NCI-H345 treated with DMSO at 0.1 percent for 48 hours (cell line): ENCODE data around the gene MADCAM1.

Source experiments
- DNase-seq: peaks from one replicate; lab custom pipeline; 2025; ENCODE audit not compliant: unreplicated experiment; lab: John Stamatoyannopoulos, UW

Gene MADCAM1

DNA sequence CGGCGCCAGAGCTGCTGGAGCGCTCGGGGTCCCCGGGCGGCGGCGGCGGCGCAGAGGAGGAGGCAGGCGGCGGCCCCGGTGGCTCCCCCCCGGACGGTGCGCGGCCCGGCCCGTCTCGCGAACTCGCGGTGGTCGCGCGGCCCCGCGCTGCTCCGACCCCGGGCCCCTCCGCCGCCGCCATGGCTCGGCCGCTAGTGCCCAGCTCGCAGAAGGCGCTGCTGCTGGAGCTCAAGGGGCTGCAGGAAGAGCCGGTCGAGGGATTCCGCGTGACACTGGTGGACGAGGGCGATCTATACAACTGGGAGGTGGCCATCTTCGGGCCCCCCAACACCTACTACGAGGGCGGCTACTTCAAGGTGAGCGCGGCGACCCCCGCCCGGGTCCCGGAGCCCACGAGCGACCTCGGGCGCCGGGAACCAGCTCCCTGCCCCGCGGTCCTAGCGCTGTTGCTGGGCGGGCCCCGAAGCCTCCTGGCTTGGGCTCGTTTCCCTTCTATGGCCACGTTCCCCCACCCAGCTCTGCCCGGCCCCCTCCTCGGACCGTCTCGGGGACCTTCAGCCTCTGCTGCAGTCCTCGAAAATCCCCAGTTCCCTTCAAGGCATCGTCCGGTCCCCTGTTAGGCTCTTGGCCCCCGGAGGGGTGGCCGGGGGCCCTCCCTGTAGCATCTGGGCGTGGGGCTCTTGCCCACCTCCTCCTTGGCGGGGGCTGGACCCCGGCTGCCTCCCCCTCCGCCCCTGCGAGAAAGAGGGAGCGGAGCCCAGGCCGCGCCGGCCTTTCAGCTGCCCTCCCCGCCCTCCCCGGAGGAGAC lies 35.7 kb downstream of the MADCAM1 start, which contains the start of gene CDC34:
Gene CDC34, plus strand, starts transcription at position 8 of the 808 bp plus-strand sequence. Its CDS starts 172 bp downstream, at position 180.
- no peak for DNase-seq

DNA sequence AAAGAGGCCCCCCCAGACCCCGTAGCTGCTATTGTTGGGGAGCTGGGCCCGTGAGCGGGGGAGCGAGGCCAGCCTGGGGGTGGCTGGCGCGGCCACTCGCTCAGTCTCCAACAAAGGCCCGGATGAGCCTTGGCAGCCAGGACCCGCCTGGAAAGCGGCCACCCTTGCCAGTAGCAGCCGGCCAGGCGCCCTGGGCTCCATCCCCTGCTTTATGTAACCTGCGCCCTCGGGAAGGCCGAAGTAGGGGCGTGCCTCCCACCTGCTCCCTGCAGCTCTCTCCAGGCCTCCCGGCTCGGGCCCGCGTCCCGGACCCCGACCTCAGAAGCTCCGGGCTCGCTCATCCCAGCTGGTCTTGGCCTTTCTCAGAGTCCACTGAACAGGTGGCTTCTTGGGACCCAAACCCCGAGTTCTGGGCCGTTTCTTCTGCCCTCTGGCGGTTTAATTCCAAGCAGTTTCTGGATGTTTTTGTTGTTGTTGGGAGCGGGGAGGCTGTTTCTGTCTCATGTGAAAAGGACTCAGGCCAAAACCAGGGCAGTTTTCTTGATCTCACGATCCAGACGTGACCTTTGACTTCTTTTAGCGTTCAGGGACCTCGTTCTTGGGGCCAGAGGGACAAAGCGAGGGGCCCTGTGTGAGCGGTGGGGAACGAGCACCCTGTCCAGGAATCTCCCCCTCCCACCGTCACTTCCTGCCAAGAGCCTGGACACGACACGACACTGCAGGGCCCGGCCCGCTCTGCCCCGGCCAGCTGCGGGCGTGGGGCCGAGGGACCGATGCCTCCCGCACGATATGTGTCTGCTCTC lies 36.5 kb downstream of the MADCAM1 start:
- no peak for DNase-seq

DNA sequence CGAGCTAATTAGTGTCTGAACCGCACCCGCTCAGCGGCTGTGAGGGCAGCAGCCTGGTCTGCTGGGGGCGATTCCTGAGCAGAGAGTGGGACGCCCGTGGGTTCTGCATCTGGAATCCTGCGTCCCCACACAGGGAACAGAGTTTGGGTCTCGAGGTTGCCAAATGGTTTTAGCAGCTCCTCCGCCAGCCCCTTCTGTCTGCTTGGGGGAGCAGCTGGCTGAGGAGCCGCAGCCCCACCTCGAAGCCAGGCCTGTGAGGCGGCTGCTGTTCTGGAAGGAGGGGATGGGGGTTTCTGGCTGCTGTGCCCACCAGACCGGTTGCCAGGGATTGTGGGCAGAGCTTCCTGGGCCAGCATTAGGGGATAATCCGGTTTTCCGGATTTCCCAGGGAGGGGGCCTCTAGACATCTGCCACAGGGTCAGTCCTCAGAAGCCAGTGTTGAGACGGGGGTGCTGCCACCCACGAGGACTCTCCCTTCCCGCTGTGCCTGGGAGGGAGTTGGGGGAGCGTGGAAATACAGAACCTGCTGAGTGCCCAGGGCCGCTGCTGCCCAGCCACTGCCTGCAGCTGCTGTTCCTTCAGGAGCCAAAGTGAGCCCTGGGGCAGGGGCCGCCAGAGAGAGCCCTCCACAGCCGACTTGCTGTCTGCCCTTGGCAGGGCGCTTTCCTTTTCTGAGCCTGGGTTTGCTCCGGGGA lies 37.2 kb downstream of the MADCAM1 start:
- DNase-seq: no peak

DNA sequence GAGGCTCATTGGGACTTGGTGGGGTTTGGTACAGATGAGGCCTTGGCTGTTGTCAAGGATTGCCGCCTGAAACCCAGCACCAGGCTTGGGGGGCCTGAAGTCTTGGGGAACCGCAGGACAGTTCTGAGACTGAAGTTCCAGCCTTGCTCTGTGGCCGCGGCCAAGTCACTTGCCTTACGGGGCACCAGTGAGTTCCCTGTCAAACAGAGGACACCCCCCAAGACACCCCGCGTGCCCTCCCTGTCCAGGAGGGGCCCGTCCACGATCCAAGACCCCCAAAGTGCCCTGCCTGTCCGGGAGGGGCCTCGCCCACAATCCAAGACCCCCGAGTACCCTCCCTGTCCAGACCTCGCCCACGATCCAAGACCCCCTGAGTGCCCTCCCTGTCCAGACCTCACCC lies 37.8 kb downstream of the MADCAM1 start:
- no peak for DNase-seq

DNA sequence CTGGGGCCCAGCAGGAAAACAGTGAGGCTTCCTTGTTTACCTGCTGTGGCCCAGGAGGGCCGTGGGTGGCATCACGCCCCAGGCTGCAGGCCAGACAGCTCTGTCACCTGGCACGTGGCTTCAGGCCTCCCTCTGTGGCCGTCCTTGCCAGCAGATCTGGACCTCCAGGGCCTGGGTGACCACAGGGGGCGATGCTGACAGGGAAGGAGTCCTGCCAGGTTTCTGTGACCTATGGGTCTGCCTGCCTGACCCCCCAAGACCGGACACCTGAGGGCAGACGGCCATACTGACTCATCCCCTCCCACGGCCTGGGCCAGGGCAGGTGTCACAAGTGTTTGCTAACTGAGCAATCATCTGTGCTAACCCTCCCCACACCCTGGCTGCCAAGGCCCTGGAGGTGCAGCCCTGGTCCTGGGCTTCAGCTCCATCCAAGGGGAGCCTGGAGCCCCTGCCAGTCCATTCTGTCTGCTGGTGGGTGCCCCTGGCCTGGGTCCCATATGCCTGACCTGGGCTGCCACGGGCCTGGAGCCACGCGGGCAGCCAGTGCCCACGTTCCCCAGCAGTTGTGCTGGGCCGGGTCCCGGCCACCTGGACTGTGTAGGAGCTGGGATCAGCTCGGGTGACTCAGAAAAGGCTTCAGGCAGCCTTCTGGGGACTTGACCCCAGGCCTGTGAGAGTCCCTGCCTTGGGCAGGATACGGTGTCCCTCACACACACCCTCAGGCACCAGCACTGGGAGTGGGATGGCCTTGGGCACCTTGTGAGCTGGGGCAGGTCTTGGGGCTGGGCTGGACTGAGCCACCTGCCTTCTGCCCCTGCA lies 38.9 kb downstream of the MADCAM1 start:
- DNase-seq: no peak

DNA sequence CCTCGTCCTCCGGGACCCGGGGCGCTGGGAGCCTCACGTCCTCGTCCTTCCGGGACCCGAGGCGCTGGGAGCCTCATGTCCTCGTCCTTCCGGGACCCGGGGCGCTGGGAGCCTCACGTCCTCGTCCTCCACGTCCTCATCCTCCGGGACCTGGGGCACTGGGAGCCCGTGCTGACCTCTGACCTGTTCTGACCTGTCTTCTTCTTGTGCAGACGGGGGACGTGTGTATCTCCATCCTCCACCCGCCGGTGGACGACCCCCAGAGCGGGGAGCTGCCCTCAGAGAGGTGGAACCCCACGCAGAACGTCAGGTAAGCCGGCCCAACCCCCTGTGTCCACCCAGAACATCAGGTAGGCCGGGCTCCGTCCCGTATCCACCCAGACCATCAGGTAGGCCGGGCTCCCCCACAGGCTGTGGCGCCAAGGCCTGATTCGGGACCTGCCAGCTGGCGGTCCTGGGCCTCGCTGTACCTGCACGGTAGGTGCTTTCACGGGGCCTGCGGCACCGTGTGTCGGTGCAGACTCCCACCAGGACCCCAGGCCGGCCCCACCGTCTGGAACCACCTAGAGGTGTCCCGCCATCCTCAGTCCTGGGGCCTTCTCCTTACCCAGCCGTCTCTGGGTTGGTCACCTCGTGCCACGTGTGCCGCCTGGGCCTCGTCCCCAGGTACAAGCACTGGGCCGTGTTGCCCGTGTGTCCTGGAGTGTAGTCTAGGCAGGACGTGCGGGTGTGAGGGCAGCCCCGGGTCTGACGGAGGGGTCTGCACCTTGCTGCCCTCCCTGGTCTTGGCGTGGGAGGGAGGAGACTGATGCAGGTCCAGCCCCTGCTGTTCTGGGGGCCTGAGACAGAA lies 40.0 kb downstream of the MADCAM1 start:
- DNase-seq: no peak

DNA sequence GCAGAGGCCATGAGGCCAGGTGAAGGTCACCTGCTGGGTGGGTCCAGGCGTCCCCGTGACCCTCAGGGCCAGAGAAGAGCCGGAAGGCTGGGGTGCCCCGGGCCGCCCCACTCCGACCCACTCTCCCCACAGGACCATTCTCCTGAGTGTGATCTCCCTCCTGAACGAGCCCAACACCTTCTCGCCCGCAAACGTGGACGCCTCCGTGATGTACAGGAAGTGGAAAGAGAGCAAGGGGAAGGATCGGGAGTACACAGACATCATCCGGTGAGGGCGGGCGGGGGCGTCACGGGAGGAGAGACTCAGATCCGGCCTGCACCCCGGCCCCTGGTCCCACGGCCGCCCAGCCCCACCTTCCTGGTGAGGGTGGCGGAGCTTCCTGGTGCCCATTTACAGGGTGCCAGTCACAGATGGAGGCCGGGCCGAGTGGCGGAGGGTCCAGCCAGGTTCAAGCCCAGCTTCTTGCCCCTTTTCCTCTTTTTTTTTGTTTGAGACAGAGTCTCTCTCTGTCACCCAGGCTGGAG lies 40.7 kb downstream of the MADCAM1 start:
- DNase-seq: no peak

DNA sequence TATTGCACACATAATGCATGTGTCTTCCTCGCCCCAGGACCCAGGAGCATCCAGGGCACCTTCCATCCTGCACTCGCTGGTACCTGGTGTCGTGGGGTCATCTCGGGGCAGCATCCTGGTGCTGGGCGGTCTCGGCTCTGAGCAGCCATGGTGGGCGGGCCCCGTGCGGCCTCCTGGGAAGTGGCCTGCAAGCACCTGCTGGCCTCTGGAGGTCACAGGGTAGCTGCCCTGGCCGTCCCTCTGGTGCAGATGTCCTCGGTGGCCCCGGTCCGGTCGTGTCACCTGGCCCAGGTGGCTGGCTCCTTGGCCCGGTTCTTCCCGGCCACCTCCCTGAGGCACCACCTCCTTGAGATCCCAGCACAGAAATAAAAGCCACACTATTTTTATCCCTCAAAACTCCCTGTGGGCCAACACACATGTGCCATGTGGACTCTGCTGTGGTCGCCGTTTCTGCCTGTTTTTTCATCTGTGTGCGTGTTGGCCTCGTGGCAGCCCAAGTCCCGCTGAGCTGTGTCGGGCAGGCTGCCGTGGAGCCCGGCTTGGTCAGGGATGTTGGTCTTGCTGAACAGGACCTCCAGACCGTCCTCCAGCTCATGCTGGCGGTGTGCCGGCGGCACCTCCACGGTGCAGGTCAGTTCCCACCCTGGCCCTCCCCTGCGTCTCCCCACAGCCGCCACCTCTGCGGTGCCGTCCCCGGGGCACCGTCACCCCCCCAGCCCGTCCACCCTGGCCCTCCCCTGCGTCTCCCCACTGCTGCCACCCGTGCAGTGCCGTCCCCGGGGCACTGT lies 42.5 kb downstream of the MADCAM1 start:
- no peak for DNase-seq

DNA sequence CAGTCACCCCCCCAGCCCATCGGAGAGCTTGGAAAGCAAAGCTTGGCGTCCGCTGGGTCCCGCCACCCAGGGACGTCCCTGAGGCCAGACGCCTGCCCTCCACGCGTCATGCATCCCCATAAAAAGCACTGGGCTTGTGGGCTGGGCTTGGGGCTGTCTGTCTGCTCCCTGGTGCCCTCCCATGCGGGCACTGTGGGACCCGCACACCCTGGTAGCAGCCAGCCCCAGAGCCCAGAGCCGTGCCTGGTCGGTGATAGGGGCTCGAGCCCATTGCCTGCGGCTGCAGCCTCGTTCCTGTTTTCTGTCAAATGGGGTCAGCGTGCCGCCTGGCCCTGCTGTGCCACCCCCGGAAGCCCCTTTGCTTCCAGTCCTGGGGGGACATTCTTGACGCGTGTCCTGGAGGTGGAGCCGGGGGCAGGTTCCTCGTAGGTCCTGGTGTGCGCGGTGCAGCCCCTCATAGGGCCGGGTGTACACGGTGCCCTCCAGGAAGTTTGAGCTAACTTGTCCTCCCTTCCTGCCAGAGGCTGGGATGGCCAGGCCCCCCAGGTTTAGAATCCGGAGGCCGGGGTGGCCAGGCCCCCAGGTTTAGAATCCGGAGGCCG lies 43.2 kb downstream of the MADCAM1 start:
- DNase-seq: no peak

DNA sequence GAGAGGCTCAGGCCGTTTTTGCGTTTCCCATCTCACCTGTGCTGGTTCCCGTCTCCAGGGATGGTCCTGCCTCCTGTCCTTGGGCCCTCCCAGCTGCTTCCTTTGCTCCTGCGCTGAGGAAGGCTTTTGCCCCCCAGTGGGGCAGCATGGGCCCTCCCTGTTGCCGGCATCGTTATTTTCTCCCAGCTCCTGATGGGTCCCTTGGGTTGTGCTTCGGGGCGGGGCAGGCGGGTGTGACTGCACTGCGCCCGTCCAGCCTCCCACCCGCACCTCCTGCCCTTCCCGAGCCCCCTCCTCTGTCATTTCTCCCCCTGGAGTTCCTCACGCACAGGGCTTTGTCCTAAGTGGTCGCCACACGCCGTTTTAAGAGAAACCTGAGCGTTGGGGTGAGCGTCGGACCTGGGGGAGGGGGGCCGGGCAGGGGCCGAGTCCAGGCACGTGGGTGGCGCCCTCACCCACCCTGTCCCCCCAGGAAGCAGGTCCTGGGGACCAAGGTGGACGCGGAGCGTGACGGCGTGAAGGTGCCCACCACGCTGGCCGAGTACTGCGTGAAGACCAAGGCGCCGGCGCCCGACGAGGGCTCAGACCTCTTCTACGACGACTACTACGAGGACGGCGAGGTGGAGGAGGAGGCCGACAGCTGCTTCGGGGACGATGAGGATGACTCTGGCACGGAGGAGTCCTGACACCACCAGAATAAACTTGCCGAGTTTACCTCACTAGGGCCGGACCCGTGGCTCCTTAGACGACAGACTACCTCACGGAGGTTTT lies 44.8 kb downstream of the MADCAM1 start:
- no peak for DNase-seq

DNA sequence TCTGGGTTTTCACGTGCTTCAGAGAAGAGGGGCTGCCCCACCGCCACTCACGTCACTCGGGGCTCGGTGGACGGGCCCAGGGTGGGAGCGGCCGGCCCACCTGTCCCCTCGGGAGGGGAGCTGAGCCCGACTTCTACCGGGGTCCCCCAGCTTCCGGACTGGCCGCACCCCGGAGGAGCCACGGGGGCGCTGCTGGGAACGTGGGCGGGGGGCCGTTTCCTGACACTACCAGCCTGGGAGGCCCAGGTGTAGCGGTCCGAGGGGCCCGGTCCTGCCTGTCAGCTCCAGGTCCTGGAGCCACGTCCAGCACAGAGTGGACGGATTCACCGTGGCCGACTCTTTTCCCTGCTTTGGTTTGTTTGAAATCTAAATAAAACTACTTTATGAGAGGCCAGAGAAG lies 45.4 kb downstream of the MADCAM1 start:
- DNase-seq: no peak

DNA sequence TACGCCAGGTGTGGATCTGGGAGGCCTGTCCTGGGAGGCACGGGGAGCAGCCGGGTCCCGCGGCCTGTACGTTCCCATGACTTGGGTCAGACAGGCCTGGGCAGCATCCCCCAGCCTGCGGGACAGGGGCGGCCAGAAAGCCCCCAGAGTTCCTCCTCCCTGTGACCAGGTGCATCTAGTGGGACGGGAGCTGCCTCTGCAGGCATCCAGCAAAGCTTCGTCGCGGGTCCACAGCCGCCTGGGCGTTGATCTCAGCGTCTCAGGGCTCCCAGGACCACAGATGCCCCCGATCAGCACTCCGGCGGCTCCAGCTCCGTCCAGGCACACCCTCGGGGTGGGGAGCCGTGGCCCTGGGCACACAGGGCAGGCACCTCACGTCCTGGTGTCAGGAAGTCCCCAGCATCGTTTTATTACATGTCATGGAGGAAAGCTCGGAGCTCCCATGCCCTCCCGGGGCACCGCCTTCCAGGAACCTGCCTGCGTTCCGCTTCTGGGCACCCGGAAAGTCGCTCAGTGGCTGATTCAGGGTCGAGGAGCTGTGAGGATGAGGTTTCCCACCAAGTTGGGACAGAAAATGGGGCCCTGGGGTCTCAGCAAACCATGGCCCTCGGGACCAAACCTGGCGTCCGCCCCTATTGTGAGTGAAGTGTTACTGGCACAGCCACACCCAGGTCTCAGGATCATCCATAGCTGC lies 46.0 kb downstream of the MADCAM1 start:
- DNase-seq: no peak

DNA sequence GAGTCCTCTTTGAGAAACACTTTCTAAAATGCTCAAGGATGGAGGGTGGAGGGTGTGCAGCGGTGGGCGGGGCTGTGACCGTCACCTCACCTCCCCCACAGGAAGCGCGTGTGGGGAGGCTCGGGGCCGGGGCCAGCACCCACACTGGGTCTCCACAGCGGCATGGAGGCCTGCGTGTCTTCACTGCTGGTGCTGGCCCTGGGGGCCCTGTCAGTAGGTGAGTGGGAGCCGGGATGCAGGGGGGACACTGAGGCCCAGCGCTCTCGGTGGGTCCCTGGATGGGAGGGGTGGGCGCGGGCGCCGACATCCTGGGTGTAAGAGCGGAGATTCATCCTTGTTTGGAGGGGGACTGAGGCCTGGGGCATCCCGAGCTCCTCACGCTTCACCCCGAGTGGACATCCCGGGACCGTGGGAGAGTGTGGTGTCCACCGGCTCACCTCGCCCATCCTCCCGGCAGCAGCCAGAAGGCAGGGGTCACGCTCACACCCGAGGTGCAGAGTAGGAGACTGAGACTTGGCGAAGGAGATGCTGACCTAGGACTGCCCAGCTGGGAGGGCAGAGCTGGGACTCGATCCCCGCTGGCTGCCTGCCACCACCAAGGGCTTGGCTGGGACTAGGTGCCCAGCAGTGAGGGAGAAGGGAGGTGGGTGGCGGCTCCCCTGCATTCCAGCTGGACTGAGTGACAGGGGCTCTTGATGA lies 47.8 kb downstream of the MADCAM1 start, which contains the start of gene GZMM:
Gene GZMM, plus strand, starts transcription at position 144 of the 699 bp plus-strand sequence. Its CDS starts 19 bp downstream, at position 163.
- DNase-seq: no peak

DNA sequence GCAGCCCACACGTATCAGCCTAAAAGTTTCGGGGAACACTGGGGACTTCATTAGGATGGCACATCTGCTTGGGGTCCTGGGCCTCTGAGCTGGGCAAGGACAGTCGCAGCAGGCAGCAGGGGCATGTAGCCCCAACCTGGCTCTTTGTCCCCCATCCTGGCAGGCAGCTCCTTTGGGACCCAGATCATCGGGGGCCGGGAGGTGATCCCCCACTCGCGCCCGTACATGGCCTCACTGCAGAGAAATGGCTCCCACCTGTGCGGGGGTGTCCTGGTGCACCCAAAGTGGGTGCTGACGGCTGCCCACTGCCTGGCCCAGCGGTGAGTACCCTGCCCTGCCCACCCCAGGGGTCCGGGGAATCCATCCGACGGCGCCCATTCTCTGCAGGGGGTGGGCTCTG lies 50.8 kb downstream of the MADCAM1 start:
- no peak for DNase-seq

DNA sequence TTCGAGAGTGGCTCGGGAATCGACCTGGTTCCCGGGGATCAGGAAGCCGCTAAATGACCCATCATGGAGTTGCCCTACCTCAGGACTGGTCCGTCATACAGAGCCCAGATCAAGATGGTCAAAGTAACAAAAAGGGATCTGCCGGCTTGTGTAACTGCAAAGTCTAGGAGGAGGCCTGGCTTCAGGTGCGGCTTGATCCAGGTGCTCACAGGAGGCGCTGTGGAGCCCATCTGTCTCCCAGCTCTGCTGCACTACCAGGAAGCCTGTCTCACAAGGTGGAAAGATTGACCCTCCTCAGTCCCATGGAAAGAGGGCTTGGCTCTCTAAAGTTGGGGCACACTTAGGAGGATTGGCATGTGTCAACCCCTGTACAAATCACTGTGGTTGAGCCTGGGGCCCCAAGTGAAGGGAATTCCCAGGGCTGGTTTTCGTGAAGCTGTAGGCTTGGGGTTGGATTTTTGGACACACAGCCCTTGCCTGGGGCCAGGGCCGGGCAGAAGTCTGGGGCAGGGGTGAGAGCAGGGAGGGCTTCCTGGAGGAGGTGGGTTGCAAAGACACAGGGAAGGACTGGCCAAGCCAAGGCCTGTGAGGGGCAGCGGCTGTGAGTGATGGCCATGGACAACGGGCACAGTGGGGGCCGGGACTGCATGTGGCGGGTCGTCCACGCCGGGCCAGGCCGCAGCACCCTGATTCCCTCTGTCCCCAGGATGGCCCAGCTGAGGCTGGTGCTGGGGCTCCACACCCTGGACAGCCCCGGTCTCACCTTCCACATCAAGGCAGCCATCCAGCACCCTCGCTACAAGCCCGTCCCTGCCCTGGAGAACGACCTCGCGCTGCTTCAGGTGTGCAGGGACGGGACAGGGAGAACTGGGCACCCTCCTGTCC lies 51.8 kb downstream of the MADCAM1 start:
- no peak for DNase-seq
